ENCODE results near the gene TMEM220. TPM values are rescaled to one million over a fixed set of nuclear protein-coding genes. Genes with fewer than 3 reads are reported as not detected.

The TMEM220 gene
- total RNA-seq: under 0.01 and 0.36 TPM in 2 replicates

GRCh38 chr17:10729334-10730193 is at the start of gene TMEM220:
Gene TMEM220, minus strand, starts transcription at chr17:10730023. Its CDS starts 172 bp downstream, at chr17:10729851.

DNA sequence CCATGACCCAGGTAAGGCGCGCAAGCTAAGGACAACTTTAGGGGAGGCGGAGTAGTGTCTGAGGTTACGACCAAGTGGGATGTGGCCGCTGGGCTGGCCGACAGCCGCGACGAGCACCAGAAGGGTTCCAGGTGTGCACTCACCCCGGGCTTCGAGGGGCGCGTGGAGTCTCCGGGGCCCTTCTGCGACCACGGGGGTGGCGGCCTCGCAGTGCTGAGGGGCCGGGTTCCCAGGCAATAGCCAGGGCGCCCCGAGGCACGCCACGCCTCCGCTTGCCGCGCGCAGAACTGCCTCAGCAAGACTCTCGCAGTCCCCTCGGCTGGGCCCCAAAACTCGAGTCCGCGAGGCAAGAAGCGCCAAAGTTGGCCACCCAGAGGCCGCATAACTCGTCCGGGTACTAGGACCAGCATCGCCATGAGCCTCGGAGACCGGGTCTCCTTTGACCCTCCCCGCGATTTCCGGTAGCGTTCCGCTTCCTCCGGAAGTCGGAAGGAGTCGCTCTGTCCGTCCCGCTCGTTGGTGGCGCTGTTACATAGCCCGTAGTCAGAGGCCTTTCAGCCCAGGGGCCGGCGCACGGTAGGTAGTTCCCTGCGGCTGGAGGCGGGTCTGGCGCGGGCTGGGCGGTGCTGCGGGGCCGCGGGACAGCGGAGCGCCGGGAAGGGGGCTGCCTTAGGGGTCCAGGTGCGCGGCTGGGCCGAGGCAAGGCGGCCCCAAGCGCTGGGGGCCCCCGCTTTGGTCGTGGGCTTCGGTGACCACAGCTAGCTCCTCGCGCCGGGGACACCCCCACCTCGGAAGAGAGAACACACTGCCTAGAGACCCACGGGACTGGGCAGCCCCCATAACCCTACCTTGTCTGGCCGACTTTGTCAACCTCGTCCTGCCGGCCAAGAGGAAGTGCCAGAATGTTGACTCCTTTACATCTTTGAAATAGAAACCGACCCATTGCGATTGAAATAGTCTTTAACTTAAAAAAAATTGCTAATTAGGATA is 32.4 kb downstream of the TMEM220 start, which contains the start of the genes ADPRM and SCO1:
Gene ADPRM, plus strand, starts transcription at position 503 of the 990 bp plus-strand sequence. CDS start 7,333 bp downstream, outside the sequence.
Gene SCO1, minus strand, starts transcription at position 442 of the 990 bp plus-strand sequence. Its CDS starts 26 bp downstream, at position 416.

Other genes with a start within 250 kb of the TMEM220 start
- not detected in 2 replicates for gene MYH1, start 211.5 kb downstream of the TMEM220 start, total RNA-seq
- not detected in 2 replicates for gene MYH2, start 180.4 kb downstream of the TMEM220 start, total RNA-seq
- gene MYH3, start 72.7 kb downstream of the TMEM220 start, total RNA-seq: 0.64 and 0.68 TPM in 2 replicates
- gene SCO1, start 32.5 kb downstream of the TMEM220 start, total RNA-seq: 28.4 and 41.2 TPM in 2 replicates
- gene ADPRM, start 32.4 kb downstream of the TMEM220 start, total RNA-seq: 15.7 and 18.8 TPM in 2 replicates
- gene TMEM238L, start 74.1 kb upstream of the TMEM220 start, total RNA-seq: 0.34 TPM in 1 of 2 replicates, not detected in the other
- gene PIRT, start 108.1 kb upstream of the TMEM220 start, total RNA-seq: not detected in 2 replicates

Measured in nasal cavity respiratory epithelium epithelial cell of viscerocranial mucosa (primary cell).